Stimulated activated CD4-positive, alpha-beta T cell treated with anti-CD3 and anti-CD28 coated beads, Interleukin-12 subunit alpha, Interleukin-12 subunit beta, amount 100 ng/mL, for 4 hours (primary cell): ENCODE data around the gene ITPR1.

Experiments
- DNase-seq: peaks from one replicate; pipeline ENCODE4 v3.0.0-alpha.2; 2020

The ITPR1 gene

GRCh38 chr3:4819746-4820145, 326.6 kb downstream of the ITPR1 start:
- no peak for DNase-seq

- DNase-seq = peak; percentile 11
These were observed 327.4 kb downstream of the ITPR1 start for GRCh38 chr3:4820296-4821121.

GRCh38 chr3:4821338-4821737, 328.2 kb downstream of the ITPR1 start:
- DNase-seq = peak; percentile 20

GRCh38 chr3:4821975-4822374, 328.8 kb downstream of the ITPR1 start:
- peak; percentile 54 for DNase-seq

- no peak for DNase-seq
These were observed 329.4 kb downstream of the ITPR1 start for GRCh38 chr3:4822568-4822967.

GRCh38 chr3:4823385-4823784, 330.2 kb downstream of the ITPR1 start:
- DNase-seq = no peak

GRCh38 chr3:4823986-4824925, 331.1 kb downstream of the ITPR1 start:
- DNase-seq = no peak

GRCh38 chr3:4824926-4825325, 331.8 kb downstream of the ITPR1 start:
- no peak for DNase-seq

- DNase-seq = no peak
These were observed 332.5 kb downstream of the ITPR1 start for GRCh38 chr3:4825436-4826236.

GRCh38 chr3:4826237-4827100, 333.3 kb downstream of the ITPR1 start:
- DNase-seq = no peak

GRCh38 chr3:4827767-4828166, 334.6 kb downstream of the ITPR1 start:
- DNase-seq = no peak

GRCh38 chr3:4828279-4829030, 335.3 kb downstream of the ITPR1 start:
- no peak for DNase-seq

- no peak for DNase-seq
These were observed 335.9 kb downstream of the ITPR1 start for GRCh38 chr3:4829031-4829394.

- DNase-seq = no peak
These were observed 337.4 kb downstream of the ITPR1 start for GRCh38 chr3:4830586-4830914.

- DNase-seq = peak; percentile 31
These were observed 338.4 kb downstream of the ITPR1 start for GRCh38 chr3:4831580-4831950.

- DNase-seq = no peak
These were observed 340.3 kb downstream of the ITPR1 start for GRCh38 chr3:4833471-4833870.

- peak; percentile 46 for DNase-seq
These were observed 341.3 kb downstream of the ITPR1 start for GRCh38 chr3:4834403-4834866.

- no peak for DNase-seq
These were observed 342.5 kb downstream of the ITPR1 start for GRCh38 chr3:4835616-4836043.

- no peak for DNase-seq
These were observed 343.4 kb downstream of the ITPR1 start for GRCh38 chr3:4836516-4836915.

GRCh38 chr3:4837374-4837930, 344.3 kb downstream of the ITPR1 start:
- no peak for DNase-seq

- DNase-seq = no peak
These were observed 345.5 kb downstream of the ITPR1 start for GRCh38 chr3:4838621-4839022.
